GM19455 (cell line): Measurements from ENCODE around the gene PNMA8C.
"Not testable (repeated sequence)": the region's sequence is repeated elsewhere in the genome, so short reads cannot be mapped to it uniquely, and the experiment has no call there.

Experiments used
- ATAC-seq: cut with Tn5 transposase; IDR thresholded peaks from one replicate; pipeline ENCODE4 v1.9.1; 2021; ENCODE audit not compliant: unreplicated experiment

PNMA8C gene

GRCh38 chr19:46448601-46449000, 19.9 kb upstream of the PNMA8C start:
- no peak for ATAC-seq

- ATAC-seq: no peak
These were observed 19.1 kb upstream of the PNMA8C start for GRCh38 chr19:46447824-46448223.

GRCh38 chr19:46447006-46447405, 18.3 kb upstream of the PNMA8C start:
- ATAC-seq: no peak

- ATAC-seq: no peak
These were observed 17.3 kb upstream of the PNMA8C start for GRCh38 chr19:46446021-46446420.

GRCh38 chr19:46442808-46443450, 14.2 kb upstream of the PNMA8C start:
- no peak for ATAC-seq

GRCh38 chr19:46441866-46442265, 13.1 kb upstream of the PNMA8C start:
- no peak for ATAC-seq

- ATAC-seq: not testable (repeated sequence)
These were observed 7.0 kb upstream of the PNMA8C start for GRCh38 chr19:46435689-46436088.

- no peak for ATAC-seq
These were observed 6.3 kb upstream of the PNMA8C start for GRCh38 chr19:46435009-46435408.

GRCh38 chr19:46433470-46433869, 4.7 kb upstream of the PNMA8C start:
- not testable (repeated sequence) for ATAC-seq

- ATAC-seq: no peak
These were observed 3.1 kb upstream of the PNMA8C start for GRCh38 chr19:46431824-46432223.

- no peak for ATAC-seq
These were observed 1.3 kb upstream of the PNMA8C start for GRCh38 chr19:46429999-46430398.

- no peak for ATAC-seq
These were observed 1.2 kb downstream of the PNMA8C start for GRCh38 chr19:46427518-46428045.

- no peak for ATAC-seq
These were observed 2.1 kb downstream of the PNMA8C start for GRCh38 chr19:46426506-46427162.

GRCh38 chr19:46426035-46426505, 2.7 kb downstream of the PNMA8C start:
- no peak for ATAC-seq

GRCh38 chr19:46423188-46423587, 5.5 kb downstream of the PNMA8C start:
- no peak for ATAC-seq

GRCh38 chr19:46422344-46422743, 6.4 kb downstream of the PNMA8C start:
- ATAC-seq: no peak

GRCh38 chr19:46420056-46420455, 8.7 kb downstream of the PNMA8C start:
- no peak for ATAC-seq

- not testable (repeated sequence) for ATAC-seq
These were observed 12.7 kb downstream of the PNMA8C start for GRCh38 chr19:46415804-46416709.

- ATAC-seq: not testable (repeated sequence)
These were observed 13.8 kb downstream of the PNMA8C start for GRCh38 chr19:46414899-46415298.

GRCh38 chr19:46413262-46414031, 15.3 kb downstream of the PNMA8C start, which contains the start of gene CCDC8:
CCDC8 (minus strand) TSS chr19:46413564; CDS start chr19:46412810, 754 bp downstream.
- no peak for ATAC-seq
